H9 (cell line): Measurements from ENCODE around the gene MYCBPAP. TPM values are rescaled to one million over a fixed set of nuclear protein-coding genes. Genes with fewer than 3 reads are reported as not detected.

Source experiments
- DNase-seq: peaks from one replicate; pipeline ENCODE4 v3.0.0-alpha.2; 2017
- H2AFZ ChIP-seq: one replicate; pipeline ENCODE4 v1.6.1; 2013; ENCODE audit warnings: mild to moderate bottlenecking, low read length, control low read depth, moderate library complexity
- H2AK5ac ChIP-seq: 2 replicates; pipeline ENCODE4 v1.6.1; 2013; ENCODE audit warnings: low read length, control low read depth, mixed read lengths; ENCODE audit not compliant: insufficient read length
- H2BK120ac ChIP-seq: one replicate; pipeline ENCODE4 v1.6.1; 2013; ENCODE audit warnings: low read depth, mild to moderate bottlenecking, low read length, control low read depth, inconsistent platforms; ENCODE audit not compliant: poor library complexity, severe bottlenecking
- H2BK12ac ChIP-seq: 2 replicates; pipeline ENCODE4 v1.6.1; 2013; ENCODE audit warnings: low read length, control low read depth, mixed read lengths, low read depth; ENCODE audit not compliant: insufficient read length
- H2BK15ac ChIP-seq: 2 replicates; pipeline ENCODE4 v1.6.1; 2013; ENCODE audit warnings: low read depth, low read length, control low read depth
- H2BK20ac ChIP-seq: one replicate; pipeline ENCODE4 v1.6.1; 2013; ENCODE audit warnings: low read depth, mild to moderate bottlenecking, low read length, control low read depth, inconsistent platforms; ENCODE audit not compliant: poor library complexity, severe bottlenecking
- H2BK5ac ChIP-seq: 2 replicates; pipeline ENCODE4 v1.6.1; 2013; ENCODE audit warnings: low read length, control low read depth, mixed read lengths; ENCODE audit not compliant: insufficient read length
- H3K14ac ChIP-seq: 2 replicates; pipeline ENCODE4 v1.6.1; 2013; ENCODE audit warnings: low read length, control low read depth; ENCODE audit not compliant: insufficient read depth
- H3K18ac ChIP-seq: 2 replicates; pipeline ENCODE4 v1.6.1; 2013; ENCODE audit warnings: low read depth, mild to moderate bottlenecking, mixed read lengths, low read length, control low read depth; ENCODE audit not compliant: insufficient read length
- H3K23ac ChIP-seq: 2 replicates; pipeline ENCODE4 v1.6.1; 2013; ENCODE audit warnings: low read length, control low read depth, mixed read lengths, low read depth; ENCODE audit not compliant: insufficient read length
- H3K23me2 ChIP-seq: 2 replicates; pipeline ENCODE4 v1.6.1; 2013; ENCODE audit warnings: low read depth, mild to moderate bottlenecking, mixed read lengths, low read length, control low read depth; ENCODE audit not compliant: insufficient read length, poor library complexity, severe bottlenecking
- H3K27ac ChIP-seq: 2 replicates; pipeline ENCODE4 v1.5.1; 2013; ENCODE audit warnings: low read length, control low read depth, mixed read lengths, low read depth; ENCODE audit not compliant: insufficient read length
- H3K27me3 ChIP-seq: 2 replicates; pipeline ENCODE4 v1.6.1; 2013; ENCODE audit warnings: low read length, control low read depth, inconsistent platforms; ENCODE audit not compliant: insufficient read depth
- H3K4ac ChIP-seq: 2 replicates; pipeline ENCODE4 v1.6.1; 2013; ENCODE audit warnings: low read depth, mild to moderate bottlenecking, control low read depth, inconsistent platforms, low read length, moderate library complexity
- H3K4me1 ChIP-seq: 2 replicates; pipeline ENCODE4 v1.6.1; 2013; ENCODE audit warnings: low read length, control low read depth, inconsistent platforms; ENCODE audit not compliant: insufficient read depth
- H3K4me2 ChIP-seq: 2 replicates; pipeline ENCODE4 v1.6.1; 2013; ENCODE audit warnings: low read length, control low read depth, mixed read lengths; ENCODE audit not compliant: insufficient read length, insufficient read depth
- H3K56ac ChIP-seq: 2 replicates; pipeline ENCODE4 v1.6.1; 2013; ENCODE audit warnings: low read depth, mild to moderate bottlenecking, mixed read lengths, low read length, control low read depth; ENCODE audit not compliant: insufficient read length
- H3K79me1 ChIP-seq: 2 replicates; pipeline ENCODE4 v1.6.1; 2013; ENCODE audit warnings: low read depth, mild to moderate bottlenecking, moderate library complexity, low read length, control low read depth, inconsistent platforms; ENCODE audit not compliant: insufficient read depth, poor library complexity, severe bottlenecking
- H3K79me2 ChIP-seq: 2 replicates; pipeline ENCODE4 v1.6.1; 2013; ENCODE audit warnings: low read length, control low read depth, inconsistent platforms; ENCODE audit not compliant: insufficient read depth
- H3K9ac ChIP-seq: 2 replicates; pipeline ENCODE4 v1.6.1; 2013; ENCODE audit warnings: low read length, control low read depth, mixed read lengths; ENCODE audit not compliant: insufficient read length; ENCODE audit errors: extremely low read depth
- H3K9me3 ChIP-seq: one replicate; pipeline ENCODE4 v1.6.1; 2013; ENCODE audit warnings: low read depth, low read length, inconsistent platforms; ENCODE audit not compliant: control insufficient read depth
- H3T11ph ChIP-seq: one replicate; pipeline ENCODE4 v1.6.1; 2013; ENCODE audit warnings: mild to moderate bottlenecking, low read length, control low read depth, inconsistent platforms
- H4K20me1 ChIP-seq: one replicate; pipeline ENCODE4 v1.6.1; 2013; ENCODE audit not compliant: control insufficient read depth, insufficient read length, insufficient read depth
- H4K5ac ChIP-seq: 2 replicates; pipeline ENCODE4 v1.6.1; 2013; ENCODE audit warnings: low read depth, mild to moderate bottlenecking, mixed read lengths, low read length, control low read depth; ENCODE audit not compliant: insufficient read length
- H4K8ac ChIP-seq: replicated peaks from 2 replicates; pipeline ENCODE4 v1.6.1; 2013; ENCODE audit warnings: low read length, control low read depth, mixed read lengths, low read depth; ENCODE audit not compliant: insufficient read length
- H4K91ac ChIP-seq: 2 replicates; pipeline ENCODE4 v1.6.1; 2013; ENCODE audit warnings: low read depth, mild to moderate bottlenecking, moderate library complexity, mixed read lengths, low read length, control low read depth; ENCODE audit not compliant: insufficient read length
- H3K27ac Mint-ChIP-seq, 3 experiments: 2 replicates in 2 of 3; 3 replicates in 1 of 3; pipeline ENCODE4 v1.8.0; 2020 to 2021; ENCODE audit warnings: mixed read lengths in 3 of 3, mild to moderate bottlenecking in 1 of 3, moderate library complexity in 1 of 3
- H3K27me3 Mint-ChIP-seq: 2 replicates; pipeline ENCODE4 v1.8.0; 2021; ENCODE audit warnings: low read depth, mild to moderate bottlenecking, moderate library complexity, mixed read lengths
- H3K36me3 Mint-ChIP-seq, 3 experiments: 2 replicates in 2 of 3; 3 replicates in 1 of 3; pipeline ENCODE4 v1.8.0; 2020 to 2021; ENCODE audit warnings: low read depth in 3 of 3, mixed read lengths in 3 of 3; ENCODE audit not compliant: insufficient read depth in 1 of 3
- H3K4me1 Mint-ChIP-seq, 2 experiments: 2 replicates each; pipeline ENCODE4 v1.8.0; 2020; ENCODE audit warnings: mixed read lengths in 2 of 2
- H3K4me3 Mint-ChIP-seq, 2 experiments: 2 replicates in 1 of 2; 3 replicates in 1 of 2; pipeline ENCODE4 v1.8.0; 2020 to 2021; ENCODE audit warnings: mild to moderate bottlenecking in 2 of 2, mixed read lengths in 2 of 2, moderate library complexity in 1 of 2
- H3K9me3 Mint-ChIP-seq, 2 experiments: 2 replicates in 1 of 2; 3 replicates in 1 of 2; pipeline ENCODE4 v1.8.0; 2020; ENCODE audit warnings: mild to moderate bottlenecking in 2 of 2, mixed read lengths in 2 of 2, moderate library complexity in 1 of 2
- CTCF ChIP-seq: fragments of 200-600 bp; sonication (generic); conservative IDR thresholded peaks from 3 replicates; pipeline ENCODE4 v1.8.0; 2021; ENCODE audit warnings: antibody characterized with exemption, mild to moderate bottlenecking
- WGBS: extraction: QIAGEN DNeasy Blood & Tissue Kit; methylation state at CpG from one replicate; pipeline ENCODE4 v1.1.7; 2013; ENCODE audit warnings: missing lambda C conversion rate, low lambda C conversion rate, mixed read lengths; ENCODE audit not compliant: insufficient read length; ENCODE audit errors: extremely low coverage; 5-methylcytosine and 5-hydroxymethylcytosine counted together
- total RNA-seq: library from RNA; stranded (reverse); gene quantifications from 2 replicates; pipeline ENCODE4 v1.2.1, GENCODE V29; 2021

The MYCBPAP gene
- total RNA-seq, 1 experiment from 2014 or later, result 1.7 TPM

- H3K23ac ChIP-seq, result no peak overlapping the region
- Mint-ChIP-seq H3K4me1 (peaks cover 8% of the 10 kb centered on the region in 2 experiments), H3K27ac (no peak overlapping the region), H3K9me3 (no peaks in the 10 kb centered on the region), H3K27me3 (peaks cover 4% of the 10 kb centered on the region; the same call in 1 of the 2 replicates), H3K36me3 (no peaks in the 10 kb centered on the region), H3K4me3 (no peak overlapping the region)
- no peak overlapping the region for H3K56ac ChIP-seq
- H4K5ac ChIP-seq, result no peak overlapping the region
- H2BK12ac ChIP-seq, result no peak overlapping the region
- H3K18ac ChIP-seq, result no peak overlapping the region
- WGBS, result no CpG with 5 or more reads among the region's 2 CpGs
- no peak overlapping the region for H4K91ac ChIP-seq
- no peak for DNase-seq
- H2BK120ac ChIP-seq, result no peak overlapping the region
- H3K14ac ChIP-seq, result no peak overlapping the region
- no peak overlapping the region for H3K9ac ChIP-seq
- no peaks in the 10 kb centered on the region for H3K23me2 ChIP-seq
- no peak for TF ChIP-seq CTCF
- H3K4me2 ChIP-seq, result no peak overlapping the region
- H3K9me3 ChIP-seq, result no peaks in the 10 kb centered on the region
- H3T11ph ChIP-seq, result no peak overlapping the region
- no peak overlapping the region for H4K8ac ChIP-seq
- H3K27me3 ChIP-seq, result no peaks in the 10 kb centered on the region; the same call in 1 of the 2 replicates
- no peak overlapping the region for H2AFZ ChIP-seq
- H3K79me2 ChIP-seq, result no peaks in the 10 kb centered on the region
- no peak overlapping the region for H2BK5ac ChIP-seq
- no peak overlapping the region for H2BK20ac ChIP-seq
- no peak overlapping the region for H2AK5ac ChIP-seq
- H3K79me1 ChIP-seq, result no peaks in the 10 kb centered on the region
- H4K20me1 ChIP-seq, result no peaks in the 10 kb centered on the region
- H3K4ac ChIP-seq, result no peak overlapping the region
- H3K27ac ChIP-seq, result no peak overlapping the region
- H3K4me1 ChIP-seq, result peaks cover 3% of the 10 kb centered on the region; the same call in 1 of the 2 replicates
- no peak overlapping the region for H2BK15ac ChIP-seq
Measured at GRCh38 chr17:50499721-50500120, 8.5 kb upstream of the MYCBPAP start.
